ENCODE data around the gene PNKP.

GRCh38 chr19:49845414-49845813, 22.0 kb downstream of the PNKP start:
- no peak for TF ChIP-seq TCF7 (IDR thresholded peaks at IDR 0.05; ENCODE audit: borderline replicate concordance)
- TF ChIP-seq CTCF (IDR thresholded peaks at IDR 0.05 in 2 of 3, conservative IDR thresholded peaks at IDR 0.05 in 1 of 3; ENCODE audit: control insufficient read depth in 2 of 3, extremely low read depth in 1 of 3, insufficient read depth in 1 of 3, low read depth in 3 of 3, low read length in 3 of 3): no peak
- no peak for TF ChIP-seq ZBTB33 (IDR thresholded peaks at IDR 0.05)
- TF ChIP-seq MXI1 (IDR thresholded peaks at IDR 0.05; ENCODE audit: low read depth, low read length): no peak
